NK-92 (cell line): ENCODE measurements around the gene CTBP1.

Experiments used
- DNase-seq: peaks from one replicate; lab custom pipeline; 2025; ENCODE audit not compliant: unreplicated experiment; lab: John Stamatoyannopoulos, UW

CTBP1 gene

DNA sequence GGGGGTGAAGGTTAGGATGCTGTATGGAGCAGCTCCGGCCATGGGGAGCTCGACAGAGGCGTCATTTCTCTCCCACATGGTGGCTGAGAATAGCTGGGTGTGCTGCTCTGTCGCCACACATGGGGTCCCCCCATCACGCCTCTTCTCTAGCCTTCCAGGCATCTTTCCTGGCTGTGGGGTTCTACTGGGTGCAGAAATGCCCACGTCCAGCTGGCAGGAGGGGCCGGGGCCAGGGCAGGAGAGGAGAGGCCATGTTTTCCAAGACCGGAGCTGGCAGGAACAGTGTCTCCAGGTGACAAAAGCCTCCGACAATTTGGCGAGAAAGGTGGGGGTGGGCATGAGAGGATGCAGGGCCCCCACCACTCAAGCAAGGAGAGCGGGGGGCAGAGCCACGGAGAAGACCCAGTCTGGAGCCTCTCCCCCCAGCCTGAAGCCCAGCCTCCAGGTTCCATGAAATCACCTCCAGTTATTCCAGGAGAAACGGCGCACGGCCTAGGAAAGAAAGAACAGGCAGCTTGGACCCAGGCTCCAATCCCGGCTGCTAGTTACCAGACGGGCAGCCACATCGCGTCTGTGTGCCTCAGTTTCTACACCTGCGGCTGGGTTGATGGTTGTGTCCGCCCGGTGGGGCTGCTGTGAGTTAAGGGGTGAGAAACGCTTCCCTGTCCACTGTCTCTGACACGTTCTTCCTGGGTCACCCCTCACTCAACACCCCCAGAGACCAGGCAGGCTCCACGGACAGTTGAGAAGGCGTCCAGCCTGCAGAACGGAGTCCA lies 49.2 kb downstream of the CTBP1 start:
- no peak for DNase-seq

DNA sequence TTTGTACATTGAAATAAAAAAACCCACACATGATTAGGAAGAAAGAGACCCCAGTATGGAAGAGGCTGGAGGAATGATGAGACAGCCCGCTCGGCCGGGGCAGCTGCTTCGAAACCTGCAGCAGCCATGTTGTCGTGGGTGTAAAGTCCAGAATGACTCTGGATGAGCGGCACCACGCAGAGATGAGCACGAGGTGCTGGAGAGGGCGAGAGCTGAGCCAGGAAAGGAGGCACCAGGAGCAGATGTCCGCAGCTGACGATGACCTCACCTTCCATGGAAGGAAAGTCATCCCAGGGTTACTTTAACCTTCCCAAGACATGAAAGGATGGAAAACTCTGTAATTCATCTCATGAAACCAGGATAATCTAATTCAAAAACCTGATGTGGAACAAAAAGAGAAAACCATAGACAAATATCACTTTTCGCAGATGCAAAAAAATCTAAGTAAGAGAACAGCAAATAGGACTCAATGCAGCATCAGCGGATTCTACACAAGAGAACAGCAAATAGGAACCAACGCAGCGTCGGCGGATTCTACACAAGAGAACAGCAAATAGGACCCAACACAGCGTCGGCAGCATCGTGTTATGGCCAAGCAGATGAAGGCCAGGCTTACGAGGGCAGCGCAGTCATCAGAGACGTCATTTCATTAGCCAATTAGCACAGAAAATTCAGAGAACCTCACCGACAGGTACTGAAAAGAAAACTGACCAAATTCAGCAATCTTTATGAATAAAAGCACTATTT lies 50.7 kb downstream of the CTBP1 start:
- no peak for DNase-seq

DNA sequence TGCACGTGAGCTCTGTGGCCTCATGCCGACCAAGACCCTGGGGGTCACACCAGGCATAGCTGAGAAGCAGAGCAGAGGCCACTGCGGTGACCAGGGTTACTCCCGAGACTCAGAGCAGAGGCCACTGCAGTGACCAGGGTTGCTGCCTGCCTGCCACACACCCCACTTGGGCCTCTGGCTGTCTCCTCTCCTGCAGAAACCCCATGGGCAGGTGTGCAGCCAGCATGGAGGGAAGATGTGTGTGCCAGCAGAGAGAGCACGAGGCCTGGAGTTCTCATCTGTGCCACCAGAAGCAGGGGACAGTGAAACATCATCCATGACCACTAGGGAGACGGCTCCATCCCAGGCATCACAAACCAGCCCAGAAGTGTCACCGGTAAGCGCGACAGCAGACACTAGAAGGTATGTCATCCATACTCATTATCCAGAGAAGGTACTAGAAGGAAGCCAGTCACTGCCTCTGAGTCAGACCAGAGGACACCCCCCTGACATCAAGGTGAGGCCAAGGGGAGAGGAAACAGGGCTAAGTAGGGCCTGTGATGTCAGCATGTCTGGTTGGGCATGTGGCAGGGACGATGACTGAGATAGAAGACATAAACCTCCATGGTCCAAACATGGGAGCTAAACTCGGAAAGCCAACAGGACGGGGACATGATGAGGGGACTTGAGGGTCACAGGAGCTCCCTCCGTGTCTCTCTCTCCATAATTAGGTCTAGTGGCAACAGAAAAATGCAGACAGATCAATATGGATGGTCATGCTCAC lies 52.3 kb downstream of the CTBP1 start:
- no peak for DNase-seq

DNA sequence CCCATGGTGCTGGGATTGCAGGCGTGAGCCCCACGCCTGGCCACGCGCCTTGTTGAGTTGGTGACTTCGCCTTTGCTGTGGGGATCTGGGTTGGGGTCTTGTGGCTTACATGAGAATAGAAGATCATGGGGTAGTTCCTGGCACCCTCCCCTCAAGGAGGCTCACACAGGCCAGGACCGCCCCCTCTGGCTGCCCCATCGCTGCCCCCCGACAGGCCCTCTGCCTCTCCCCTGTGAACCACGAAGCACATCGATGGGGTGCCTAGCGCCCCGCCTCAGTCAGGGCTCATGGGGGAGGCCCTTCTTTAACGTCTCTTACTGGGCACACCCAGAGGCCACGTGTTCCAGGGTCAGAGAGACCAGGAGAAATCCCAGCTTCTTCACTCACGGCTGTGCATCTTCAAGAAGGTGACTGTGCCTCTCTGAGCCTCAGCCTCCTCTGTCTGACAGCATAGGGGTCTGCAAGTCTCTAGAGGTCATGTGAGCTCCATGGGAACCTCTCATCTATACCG lies 53.0 kb downstream of the CTBP1 start:
- no peak for DNase-seq

DNA sequence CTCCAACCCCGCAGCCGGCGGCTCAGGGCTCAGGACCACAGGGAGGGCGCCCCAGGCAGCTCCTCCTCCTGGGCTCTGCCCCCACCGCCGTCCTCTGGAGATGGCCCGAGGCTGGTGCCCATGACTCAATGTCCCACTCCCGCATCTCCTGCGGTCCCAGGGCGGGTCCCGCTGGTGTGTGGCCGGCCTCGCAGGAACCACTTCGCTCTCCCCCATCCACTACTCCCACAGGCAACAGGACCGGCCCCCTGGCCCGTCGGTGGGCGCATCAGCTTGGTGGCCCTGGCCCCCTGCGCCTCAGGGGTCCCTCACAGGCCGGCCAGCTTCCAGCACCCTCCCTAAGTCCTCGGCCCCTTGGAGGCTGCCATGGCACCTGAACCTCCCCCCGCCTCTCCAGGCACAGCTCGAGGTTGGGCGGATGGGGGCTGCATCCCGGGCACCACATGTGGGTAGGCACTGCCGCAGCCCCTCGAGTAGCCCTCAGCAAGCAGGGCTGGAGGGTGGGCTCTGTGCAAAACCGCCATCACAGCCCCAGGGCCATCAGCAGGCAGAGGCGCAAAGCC lies 53.7 kb downstream of the CTBP1 start:
- DNase-seq, result no peak

DNA sequence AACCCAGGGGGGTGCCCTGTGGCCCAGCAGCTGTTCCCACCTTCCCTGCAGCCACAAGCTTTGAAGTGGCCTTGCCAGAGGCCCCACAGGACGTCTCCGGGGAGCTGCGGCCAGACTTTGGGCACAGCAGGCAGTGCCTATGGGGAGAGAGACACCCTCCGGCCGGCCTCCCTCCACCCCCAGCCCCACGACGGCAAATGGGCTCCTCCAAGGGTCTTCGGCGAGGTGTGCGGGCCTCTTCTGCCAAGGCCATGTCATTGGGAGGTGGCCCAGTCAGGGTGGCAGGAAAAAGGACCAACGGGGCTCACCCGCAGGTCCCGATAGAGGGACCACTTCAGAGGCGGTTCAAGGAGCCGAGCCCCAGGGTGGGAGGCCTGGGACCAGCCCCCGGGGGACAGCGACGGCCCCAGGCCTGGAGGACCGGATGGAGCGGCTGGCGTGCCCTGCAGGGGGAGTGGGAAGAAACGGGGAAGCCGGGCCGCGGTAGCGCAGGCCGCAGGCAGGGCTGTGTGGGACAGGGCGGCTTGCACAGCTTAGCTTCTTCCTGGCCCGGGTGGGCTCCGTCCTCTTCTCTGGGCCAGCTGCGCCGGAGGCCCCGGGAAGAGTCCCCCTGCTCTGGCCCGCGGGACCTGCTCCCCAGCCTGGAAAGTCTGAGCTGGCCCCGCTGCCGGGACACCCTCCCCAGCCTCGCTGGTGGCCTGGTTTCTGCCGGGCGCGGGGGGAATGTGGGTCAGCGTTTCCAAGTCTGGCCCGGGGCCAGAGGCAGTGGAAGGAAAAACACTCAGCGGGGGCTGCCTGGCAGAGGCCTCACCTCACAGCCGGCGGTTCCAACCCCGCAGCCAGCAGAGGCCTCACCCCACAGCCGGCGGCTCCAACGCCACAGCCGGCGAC lies 54.7 kb downstream of the CTBP1 start:
- DNase-seq, result no peak

DNA sequence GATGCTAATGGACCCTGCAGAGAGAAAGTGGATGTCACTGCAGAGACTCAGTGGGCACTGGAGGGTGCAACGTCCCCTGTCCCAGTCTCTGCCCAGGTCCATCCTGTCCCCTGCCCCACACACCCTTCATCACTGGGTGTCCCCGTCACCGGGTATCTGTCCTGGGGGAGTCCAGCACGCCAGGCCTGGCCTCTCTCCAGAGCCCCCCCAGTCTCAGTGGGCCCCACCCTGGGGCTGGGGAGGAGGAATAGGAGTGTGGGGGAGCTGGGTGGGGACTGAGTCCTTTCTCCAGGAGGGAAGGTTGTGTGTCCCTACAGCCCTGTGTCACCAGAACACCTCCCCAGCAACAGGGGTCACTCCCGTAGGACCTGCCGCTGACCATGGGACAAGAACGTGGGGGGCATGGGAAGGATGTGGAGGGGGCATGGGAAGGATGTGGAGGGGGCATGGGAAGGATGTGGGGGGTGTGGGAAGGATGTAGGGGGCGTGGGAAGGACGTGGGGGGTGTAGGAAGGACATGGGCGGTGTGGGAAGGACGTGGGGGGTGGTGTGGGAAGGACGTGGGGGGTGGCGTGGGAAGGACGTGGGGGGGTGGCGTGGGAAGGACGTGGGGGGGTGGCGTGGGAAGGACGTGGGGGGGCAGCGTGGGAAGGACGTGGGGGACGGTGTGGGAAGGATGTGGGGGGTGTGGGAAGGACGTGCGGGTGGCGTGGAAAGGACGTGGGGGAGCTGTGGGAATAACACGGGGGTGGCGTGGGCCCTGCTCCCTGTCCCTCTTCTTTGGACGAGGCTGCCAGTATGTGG lies 55.5 kb downstream of the CTBP1 start:
- no peak for DNase-seq

DNA sequence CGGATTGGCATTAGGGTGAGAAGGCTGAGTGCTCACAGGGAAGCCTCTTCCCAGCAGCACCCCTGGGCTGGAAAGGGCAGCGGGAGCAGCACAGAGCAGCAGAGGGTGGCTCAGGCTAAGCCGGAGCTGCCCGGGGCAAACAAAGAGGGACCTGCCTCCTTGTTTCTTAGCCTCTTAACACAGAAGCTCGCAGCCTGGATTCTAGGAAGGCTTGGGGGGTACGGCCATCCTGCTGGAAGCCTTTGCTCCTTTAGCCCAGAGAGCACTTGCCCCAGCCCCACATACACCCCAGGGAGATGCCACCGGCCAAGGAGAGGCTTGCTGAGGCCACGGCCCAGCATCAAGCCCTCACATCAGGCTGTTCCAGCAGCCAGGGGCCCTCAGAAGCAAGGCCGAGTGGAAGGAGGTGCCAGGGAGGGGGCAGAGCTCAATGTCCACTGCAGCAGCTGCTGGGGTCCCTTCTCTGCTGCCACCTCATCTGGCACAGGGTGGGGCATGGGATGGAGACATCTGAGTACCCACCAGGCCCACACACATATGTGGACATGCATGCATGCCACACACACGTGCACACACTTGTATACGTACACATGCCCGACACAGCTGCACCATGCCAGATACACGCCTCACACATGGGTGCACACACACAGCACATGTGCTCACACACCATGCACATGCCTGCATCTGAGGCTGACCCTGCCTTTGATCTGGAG lies 56.3 kb downstream of the CTBP1 start:
- no peak for DNase-seq

DNA sequence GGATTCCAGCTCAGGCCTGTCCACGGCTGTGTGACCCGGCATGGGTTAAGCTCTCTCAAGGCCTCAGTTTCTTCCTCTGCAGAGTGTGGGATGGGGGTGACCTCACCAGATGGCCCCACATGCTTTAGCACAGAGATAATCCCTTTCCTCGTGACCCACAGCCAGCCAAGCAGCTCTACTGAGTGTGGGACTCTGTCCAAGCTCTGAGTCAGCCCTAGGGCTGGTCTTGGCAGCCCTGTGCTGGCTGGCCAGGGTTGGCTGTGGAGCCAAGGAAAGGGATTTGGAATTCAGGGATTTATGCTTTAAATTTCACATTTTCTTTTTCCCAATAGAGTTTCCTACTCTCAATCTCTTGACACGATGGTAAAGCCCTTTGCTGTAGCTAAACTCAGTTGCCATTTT lies 56.8 kb downstream of the CTBP1 start:
- no peak for DNase-seq

DNA sequence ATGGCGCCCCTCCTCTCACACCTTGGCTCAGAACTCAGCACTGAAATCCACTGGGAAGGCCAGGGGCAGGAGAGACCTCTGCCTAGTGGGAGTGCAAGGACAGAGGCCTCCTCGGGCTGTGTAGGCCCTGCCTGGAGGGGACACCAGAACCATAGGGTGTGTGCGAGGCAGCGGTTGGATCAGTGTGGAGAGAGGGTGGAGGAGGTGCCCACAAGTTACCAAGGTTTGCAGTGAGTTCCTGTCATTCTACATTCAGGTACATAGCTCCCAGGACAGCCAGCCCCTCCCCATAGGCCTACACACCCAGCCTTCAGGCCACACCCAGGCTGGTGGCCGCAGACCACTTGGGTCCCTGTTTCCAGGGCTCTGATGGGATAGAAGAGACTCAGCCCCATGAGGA lies 57.3 kb downstream of the CTBP1 start:
- no peak for DNase-seq

DNA sequence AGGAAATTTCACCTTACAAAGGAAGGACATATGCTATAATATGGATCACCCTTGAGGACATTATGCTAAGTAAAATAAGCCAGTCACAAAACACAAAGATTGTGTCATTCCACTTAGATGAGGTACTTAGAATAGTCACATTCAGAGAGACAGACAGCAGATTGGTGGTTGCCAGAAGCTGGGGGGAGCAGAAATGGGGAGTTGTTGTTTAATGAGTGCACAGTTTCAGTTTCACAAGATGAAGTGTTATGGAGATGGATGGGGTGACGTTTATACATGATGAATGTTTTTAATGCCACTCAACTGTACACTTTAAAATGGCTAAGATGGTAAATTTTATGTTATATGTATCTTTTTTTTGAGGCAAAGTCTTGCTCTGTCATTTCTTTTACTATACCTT lies 61.7 kb downstream of the CTBP1 start:
- DNase-seq, result no peak

DNA sequence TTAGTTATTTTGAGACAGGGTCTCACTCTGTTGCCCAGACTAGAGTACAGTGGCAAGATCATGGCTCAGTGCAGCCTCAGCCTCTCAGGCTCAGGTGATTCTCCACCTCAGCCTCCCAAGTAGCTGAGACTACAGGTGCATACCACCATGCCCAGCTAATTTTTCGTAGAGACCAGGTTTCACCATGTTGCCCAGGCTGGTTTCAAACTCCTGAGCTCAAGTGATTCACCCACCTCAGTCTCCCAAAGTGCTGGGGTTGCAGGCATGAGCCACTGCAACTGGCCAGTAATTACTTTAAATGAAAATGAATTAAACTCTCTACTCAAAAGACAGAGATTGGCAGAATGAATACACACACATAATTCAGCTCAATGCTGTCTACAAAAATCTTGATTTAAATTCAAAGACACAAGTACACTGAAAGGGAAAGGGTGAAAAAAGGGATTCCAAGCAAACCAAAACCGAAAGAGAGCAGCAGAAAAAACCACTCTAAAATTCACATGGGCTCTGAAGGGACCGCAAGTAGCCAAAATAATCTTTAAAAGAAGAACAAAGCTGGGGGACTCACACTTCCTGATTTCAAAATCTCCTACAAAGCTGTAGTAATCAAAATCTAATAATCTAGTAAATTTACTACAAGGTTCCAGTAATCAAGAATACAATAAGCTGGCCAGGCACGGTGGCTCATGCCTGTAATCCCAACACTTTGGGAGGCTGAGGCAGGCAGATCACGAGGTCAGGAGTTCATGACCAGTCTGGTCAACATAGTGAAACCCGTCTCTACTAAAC lies 64.8 kb downstream of the CTBP1 start:
- no peak for DNase-seq

DNA sequence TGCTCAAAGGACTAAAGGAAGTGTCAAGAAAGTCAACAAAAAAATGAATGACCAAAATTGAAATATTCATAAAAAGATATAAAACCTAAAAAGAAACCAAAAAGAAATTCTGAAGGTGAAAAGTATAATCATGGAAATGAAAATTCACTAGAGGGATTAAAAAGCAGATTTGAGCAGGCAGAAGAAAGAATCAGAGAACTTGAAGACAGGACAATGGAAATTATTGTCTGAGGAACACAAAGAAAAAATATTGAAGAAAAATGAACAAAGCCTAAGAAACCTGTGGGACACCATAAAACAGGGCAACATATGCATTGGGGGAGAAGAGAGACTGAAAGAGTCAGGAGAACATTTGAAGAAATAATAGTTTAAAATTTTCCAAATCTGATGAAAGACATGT lies 66.6 kb downstream of the CTBP1 start:
- DNase-seq, result no peak

DNA sequence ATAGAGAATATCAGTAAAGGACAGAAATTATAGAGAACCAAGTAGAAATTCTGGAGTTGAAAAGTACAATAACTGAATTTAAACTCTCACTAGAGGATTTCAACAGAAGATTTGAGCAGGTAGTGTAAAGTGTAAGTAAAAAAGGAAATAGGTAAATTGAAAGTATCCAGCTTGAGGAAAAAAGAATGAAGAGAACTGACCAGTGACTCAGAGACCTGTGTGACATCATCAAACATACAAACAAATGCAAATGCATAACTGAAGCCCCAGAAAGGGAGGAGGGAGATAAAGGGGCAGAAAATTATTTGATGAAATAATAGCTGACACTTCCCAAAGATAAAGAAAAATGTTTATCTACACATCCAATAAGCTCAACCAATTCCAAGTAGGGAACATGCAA lies 68.3 kb downstream of the CTBP1 start:
- DNase-seq, result no peak

DNA sequence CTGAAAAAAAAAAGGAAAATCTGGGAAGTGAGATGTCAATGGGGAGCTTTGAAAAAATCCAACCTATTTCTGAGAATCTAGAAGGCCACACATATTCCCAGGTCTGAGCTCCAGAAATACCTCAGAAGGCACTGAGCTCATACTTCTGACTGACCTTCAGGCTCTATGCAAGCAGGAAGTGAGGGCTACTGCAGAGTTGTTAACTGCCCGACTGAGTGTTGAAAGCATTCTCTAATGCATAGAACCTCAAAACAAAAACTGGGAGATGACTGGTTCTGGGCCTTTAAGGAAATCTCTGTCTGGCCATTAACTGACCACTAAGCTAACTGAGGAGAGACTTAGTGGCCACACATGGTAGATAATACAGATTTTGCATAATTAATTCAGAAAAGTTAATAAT lies 69.0 kb downstream of the CTBP1 start:
- DNase-seq, result no peak

DNA sequence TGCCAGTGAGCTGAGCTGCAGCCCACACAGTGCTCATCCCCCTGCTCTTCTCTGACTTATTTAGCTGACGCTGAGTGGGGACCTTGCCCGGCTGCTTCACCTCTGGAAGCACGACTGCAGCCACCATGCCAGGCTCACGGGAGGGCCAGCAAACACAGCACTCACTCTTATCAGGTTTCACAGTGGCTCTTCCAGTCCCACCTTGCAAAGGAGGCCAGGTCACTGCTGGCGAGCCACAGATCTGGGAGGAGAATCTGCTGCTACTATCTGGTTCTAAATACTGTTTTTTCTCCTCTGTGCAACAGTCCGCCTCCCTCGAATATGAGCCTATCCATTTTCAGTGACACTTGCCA lies 69.9 kb downstream of the CTBP1 start:
- no peak for DNase-seq

DNA sequence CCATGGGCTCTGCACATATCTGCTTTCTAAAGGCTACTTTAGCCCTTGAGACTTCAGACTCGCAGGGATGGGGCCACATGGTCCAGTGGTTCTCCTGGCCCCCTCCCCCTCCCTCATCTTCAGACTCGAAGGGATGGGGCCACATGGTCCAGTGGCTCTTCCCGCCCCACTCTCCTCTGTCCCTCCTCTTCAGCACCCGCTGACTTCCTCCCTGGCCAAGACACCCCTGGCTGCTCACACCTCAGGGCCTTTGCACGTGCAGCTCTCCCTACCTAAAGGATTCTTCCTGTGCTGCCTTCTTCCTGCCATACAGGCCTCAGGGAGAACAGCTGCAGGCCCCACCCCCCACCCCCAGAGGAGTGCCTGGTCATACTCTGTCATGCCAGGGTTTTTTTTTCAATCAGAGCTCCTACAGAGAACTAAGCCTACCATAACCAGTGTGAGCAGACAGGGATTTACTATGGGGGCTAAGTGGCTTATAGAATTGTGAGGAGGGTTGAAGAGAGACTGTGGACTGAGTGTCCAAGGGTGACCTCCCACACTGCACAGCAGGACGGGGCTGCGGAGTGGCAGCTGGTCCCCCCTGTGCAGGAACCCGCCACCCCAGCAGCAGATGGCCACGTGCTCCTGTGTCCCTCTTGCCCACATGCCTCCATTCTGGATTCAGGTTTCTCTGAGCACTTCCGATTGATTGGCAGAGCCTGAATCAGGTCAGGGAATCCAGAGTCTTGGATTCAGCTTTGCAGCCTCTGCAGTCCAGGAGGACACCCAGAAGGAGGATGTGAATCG lies 70.4 kb downstream of the CTBP1 start:
- DNase-seq, result no peak
